Caco-2 (cell line): Measurements from ENCODE around the gene FBXL19. TPM values are rescaled to one million over a fixed set of nuclear protein-coding genes. Genes with fewer than 3 reads are reported as not detected.

ENCODE experiments used
- BruUV-seq: library from RNA; stranded (reverse); fragments of 400-500 nt; replicated peaks from 2 replicates; lab custom pipeline; 2021; lab: Mats Ljungman, UMichigan
- CTCF ChIA-PET: fragments of 300-600 bp; sonication (Branson Sonifier 250); formaldehyde crosslinking; loops from one replicate; lab custom pipeline; 2022; ENCODE audit warnings: antibody characterized with exemption; lab: Charles Lee
- POLR2A ChIA-PET: fragments of 300-600 bp; sonication (Branson Sonifier 250); formaldehyde crosslinking; loops from one replicate; lab custom pipeline; 2022; ENCODE audit warnings: antibody characterized with exemption; lab: Charles Lee
- DNase-seq, 2 experiments: peaks; one replicate each; pipeline versions ENCODE4 v3.0.0 to v3.0.0-alpha.2; 2020 to 2022
- H3K27me3 ChIP-seq: replicated peaks from 2 replicates; pipeline ENCODE4 v1.6.0; 2011; ENCODE audit warnings: low read length; ENCODE audit not compliant: control insufficient read depth, insufficient read depth
- H3K36me3 ChIP-seq: 2 replicates; pipeline ENCODE4 v1.5.1; 2011; ENCODE audit warnings: low read length; ENCODE audit not compliant: control insufficient read depth, insufficient read depth
- H3K4me1 ChIP-seq: fragments of 250-450 bp; sonication (Bioruptor Pico); 2 replicates; pipeline ENCODE4 v1.5.1; 2020; ENCODE audit warnings: mild to moderate bottlenecking
- H3K4me3 ChIP-seq: 2 replicates; pipeline ENCODE4 v1.5.1; 2011; ENCODE audit warnings: low read depth, mild to moderate bottlenecking, control low read depth, low read length
- H3K9me3 ChIP-seq: fragments of 250-450 bp; sonication (Bioruptor Pico); 2 replicates; pipeline ENCODE4 v1.5.1; 2020; ENCODE audit warnings: mild to moderate bottlenecking, moderate library complexity
- H3K27ac Mint-ChIP-seq: one replicate; pipeline ENCODE4 v1.8.0; 2022; ENCODE audit warnings: mixed read lengths; ENCODE audit not compliant: unreplicated experiment
- H3K27me3 Mint-ChIP-seq: one replicate; pipeline ENCODE4 v1.8.0; 2022; ENCODE audit warnings: mixed read lengths; ENCODE audit not compliant: insufficient read depth, unreplicated experiment
- H3K36me3 Mint-ChIP-seq: one replicate; pipeline ENCODE4 v1.8.0; 2022; ENCODE audit warnings: mild to moderate bottlenecking, mixed read lengths; ENCODE audit not compliant: insufficient read depth, unreplicated experiment
- H3K4me1 Mint-ChIP-seq: one replicate; pipeline ENCODE4 v1.8.0; 2022; ENCODE audit warnings: low read depth, mixed read lengths; ENCODE audit not compliant: unreplicated experiment
- H3K4me3 Mint-ChIP-seq: one replicate; pipeline ENCODE4 v1.8.0; 2022; ENCODE audit warnings: mild to moderate bottlenecking, moderate library complexity, mixed read lengths; ENCODE audit not compliant: unreplicated experiment
- H3K9me3 Mint-ChIP-seq: one replicate; pipeline ENCODE4 v1.8.0; 2022; ENCODE audit warnings: mixed read lengths; ENCODE audit not compliant: unreplicated experiment
- intact Hi-C: fragments of 100-400 bp; cut with micrococcal nuclease; formaldehyde crosslinking; loops from one replicate; pipeline ENCODE4 v1.10.0; 2022; ENCODE audit not compliant: unreplicated experiment
- total RNA-seq: library from RNA; stranded (reverse); gene quantifications from 2 replicates; pipeline ENCODE4 v1.2.3, GENCODE V29; 2022
- TF ChIP-seq, protein P1 (sequence below), 2 experiments: fragments of 200-600 bp in 1 of 2; IDR thresholded peaks; 1 replicate in 1 of 2; 2 replicates in 1 of 2; pipeline versions ENCODE4 v1.5.1 to v1.8.0; 2011 to 2022; ENCODE audit warnings: antibody characterized with exemption in 1 of 2, control low read depth in 1 of 2, inconsistent platforms in 1 of 2, low read depth in 1 of 2, low read length in 1 of 2, mild to moderate bottlenecking in 1 of 2, moderate library complexity in 1 of 2; ENCODE audit not compliant: insufficient read depth in 1 of 2, severe bottlenecking in 1 of 2, unreplicated experiment in 1 of 2

Gene FBXL19
- total RNA-seq, 1 experiment from 2014 or later: 20.2 TPM

DNA sequence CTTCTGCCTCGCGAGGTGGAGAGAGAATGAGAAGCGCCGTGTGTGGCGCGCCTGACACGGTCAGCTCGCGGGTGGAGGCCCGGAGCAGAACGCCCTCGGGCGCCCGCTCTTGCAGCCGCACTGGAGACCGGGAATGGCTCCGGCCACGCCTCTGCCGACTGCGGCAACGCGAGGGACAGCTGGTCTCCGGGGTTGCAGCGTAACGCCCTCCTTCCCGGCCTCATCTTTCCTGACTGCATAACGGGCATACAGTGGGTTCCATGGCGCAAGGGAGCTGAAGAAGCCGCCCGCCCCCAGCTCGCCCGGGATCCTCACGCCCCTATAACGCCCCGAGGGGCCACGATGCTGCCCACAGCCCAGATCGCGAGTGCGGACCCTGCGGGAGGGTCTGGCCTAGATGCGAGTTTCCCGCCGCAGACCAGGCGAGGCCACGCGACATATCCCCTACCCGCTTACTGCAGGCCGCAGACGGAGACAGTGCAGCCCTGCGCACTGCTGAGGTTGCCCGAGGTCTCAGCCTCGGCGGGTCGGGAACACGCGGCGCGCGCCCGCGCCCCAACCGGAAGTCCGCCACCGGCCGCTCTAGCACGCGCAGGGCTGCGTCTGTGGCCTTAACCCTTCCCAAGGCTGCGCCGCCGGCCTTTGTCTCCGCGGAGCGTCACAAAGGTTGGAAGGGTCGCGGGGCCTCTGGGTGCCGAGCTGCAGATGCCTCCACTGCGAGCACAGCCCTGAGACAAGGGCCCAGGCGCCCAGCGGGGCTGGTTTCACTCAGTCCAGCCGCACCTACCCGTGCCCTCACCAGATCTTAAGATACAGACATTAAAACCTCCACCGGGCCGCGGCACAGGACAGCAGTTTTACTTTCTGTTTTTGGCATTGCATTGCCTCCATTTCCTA lies 48.3 kb upstream of the FBXL19 start:
- Mint-ChIP-seq H3K4me1 (peaks cover 12% of the 10 kb centered on the region), H3K9me3 (no peaks in the 10 kb centered on the region), H3K27ac (peak overlapping the region; percentile 86), H3K4me3 (peak overlapping the region; percentile 89), H3K27me3 (no peaks in the 10 kb centered on the region), H3K36me3 (peaks cover 34% of the 10 kb centered on the region)
- Histone ChIP-seq H3K4me1 (peaks cover 9% of the 10 kb centered on the region), H3K4me3 (peak overlapping the region; percentile 98), H3K27me3 (no peaks in the 10 kb centered on the region), H3K36me3 (no peaks in the 10 kb centered on the region; the same call in 1 of the 2 replicates), H3K9me3 (no peaks in the 10 kb centered on the region)
- POLR2A ChIA-PET: interaction anchor here (0.6 to 1.6 kb wide), 5 partner anchors 17 to 242 kb away, joined by 3 to 8 read pairs (median 3); partner anchors contain the start of genes CTF1, KAT8 and ZNF629
- peak; percentile 91 to 92 for DNase-seq
- BruUV-seq: TSS peak; percentile 67
- intact Hi-C loops: loop anchor here (1.0 kb wide), 2 partner anchors 31 to 88 kb away; partner anchors contain the start of gene ZNF629
- TF ChIP-seq, protein P1, sequence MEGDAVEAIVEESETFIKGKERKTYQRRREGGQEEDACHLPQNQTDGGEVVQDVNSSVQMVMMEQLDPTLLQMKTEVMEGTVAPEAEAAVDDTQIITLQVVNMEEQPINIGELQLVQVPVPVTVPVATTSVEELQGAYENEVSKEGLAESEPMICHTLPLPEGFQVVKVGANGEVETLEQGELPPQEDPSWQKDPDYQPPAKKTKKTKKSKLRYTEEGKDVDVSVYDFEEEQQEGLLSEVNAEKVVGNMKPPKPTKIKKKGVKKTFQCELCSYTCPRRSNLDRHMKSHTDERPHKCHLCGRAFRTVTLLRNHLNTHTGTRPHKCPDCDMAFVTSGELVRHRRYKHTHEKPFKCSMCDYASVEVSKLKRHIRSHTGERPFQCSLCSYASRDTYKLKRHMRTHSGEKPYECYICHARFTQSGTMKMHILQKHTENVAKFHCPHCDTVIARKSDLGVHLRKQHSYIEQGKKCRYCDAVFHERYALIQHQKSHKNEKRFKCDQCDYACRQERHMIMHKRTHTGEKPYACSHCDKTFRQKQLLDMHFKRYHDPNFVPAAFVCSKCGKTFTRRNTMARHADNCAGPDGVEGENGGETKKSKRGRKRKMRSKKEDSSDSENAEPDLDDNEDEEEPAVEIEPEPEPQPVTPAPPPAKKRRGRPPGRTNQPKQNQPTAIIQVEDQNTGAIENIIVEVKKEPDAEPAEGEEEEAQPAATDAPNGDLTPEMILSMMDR (IDR thresholded peaks at IDR 0.05; ENCODE audit: insufficient read depth in 1 of 2, low read depth in 1 of 2, low read length in 1 of 2, severe bottlenecking in 1 of 2, unreplicated experiment in 1 of 2): no peak
- CTCF ChIA-PET: interaction anchor here (0.5 to 2.0 kb wide), 4 partner anchors 18 to 68 kb away, joined by 3 to 7 read pairs (median 6); no protein-coding TSS in a partner anchor

DNA sequence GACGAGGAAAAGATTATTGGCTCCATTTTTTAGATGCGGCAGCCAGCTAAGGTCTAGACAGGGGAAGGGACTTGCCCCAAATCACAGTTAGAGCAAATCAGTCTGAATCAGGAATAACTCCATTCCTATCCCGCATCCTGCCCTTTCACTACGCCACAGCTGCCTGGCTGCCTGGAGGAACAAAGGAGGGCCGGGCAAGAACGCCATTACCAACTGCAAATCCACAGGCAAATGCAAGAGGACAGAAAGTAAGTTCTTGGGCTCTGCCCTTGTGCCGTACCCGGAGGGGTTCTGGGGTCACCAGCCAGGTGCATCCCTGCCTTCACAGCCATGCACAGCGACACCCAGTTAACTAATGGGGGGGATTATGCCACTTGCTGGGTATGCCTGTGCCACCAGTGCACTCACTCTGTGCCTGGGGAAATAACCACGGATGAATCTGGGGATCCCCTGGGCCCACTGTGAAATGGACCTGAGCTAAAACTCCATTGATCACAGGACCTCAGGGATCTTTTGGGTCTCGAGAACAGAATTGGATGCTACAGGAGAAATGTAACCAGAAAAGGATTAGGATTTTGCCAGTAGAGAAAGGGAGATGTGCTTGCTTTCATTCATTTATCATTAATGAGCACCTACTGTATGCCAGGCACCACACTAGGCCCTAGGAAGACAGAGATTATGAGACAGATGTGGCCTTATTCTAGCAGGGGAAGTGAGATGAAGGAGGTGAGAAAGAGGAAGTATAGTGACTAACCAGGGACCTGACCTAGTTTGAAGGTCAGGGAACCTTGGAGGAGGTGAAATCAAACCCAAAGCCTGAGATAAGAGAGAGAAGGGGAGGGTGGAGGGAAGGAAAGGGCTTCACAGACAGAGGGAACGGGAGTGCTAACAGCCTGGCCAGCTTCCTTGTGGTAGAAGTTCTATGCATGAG lies 47.2 kb upstream of the FBXL19 start:
- peak overlapping the region; percentile 98 for H3K4me3 ChIP-seq
- peaks cover 9% of the 10 kb centered on the region for H3K4me1 ChIP-seq
- H3K36me3 ChIP-seq: no peaks in the 10 kb centered on the region; the same call in 1 of the 2 replicates
- H3K27me3 Mint-ChIP-seq: no peaks in the 10 kb centered on the region
- H3K27me3 ChIP-seq: no peaks in the 10 kb centered on the region
- H3K9me3 ChIP-seq: no peaks in the 10 kb centered on the region
- peak overlapping the region; percentile 89 for H3K4me3 Mint-ChIP-seq
- H3K36me3 Mint-ChIP-seq: peaks cover 34% of the 10 kb centered on the region
- no TSS peak for BruUV-seq
- peaks cover 12% of the 10 kb centered on the region for H3K4me1 Mint-ChIP-seq
- DNase-seq: no peak
- TF ChIP-seq, protein P1 (IDR thresholded peaks at IDR 0.05; ENCODE audit: insufficient read depth in 1 of 2, low read depth in 1 of 2, low read length in 1 of 2, severe bottlenecking in 1 of 2, unreplicated experiment in 1 of 2): no peak
- ChIA-PET POLR2A (interaction anchor here (1.2 to 1.6 kb wide), 2 partner anchors 20 to 71 kb away, joined by 3 to 8 read pairs; partner anchors contain the start of gene CTF1), CTCF (interaction anchor here (0.6 to 1.3 kb wide), 2 partner anchors 32 to 62 kb away, joined by 4 to 6 read pairs; no protein-coding TSS in a partner anchor)
- H3K27ac Mint-ChIP-seq: peak overlapping the region; percentile 86
- H3K9me3 Mint-ChIP-seq: no peaks in the 10 kb centered on the region
- intact Hi-C loops: loop anchor here (1.0 kb wide), 2 partner anchors 32 to 89 kb away; partner anchors contain the start of gene ZNF629
